ENCODE measurements around the gene CD68.

DNA sequence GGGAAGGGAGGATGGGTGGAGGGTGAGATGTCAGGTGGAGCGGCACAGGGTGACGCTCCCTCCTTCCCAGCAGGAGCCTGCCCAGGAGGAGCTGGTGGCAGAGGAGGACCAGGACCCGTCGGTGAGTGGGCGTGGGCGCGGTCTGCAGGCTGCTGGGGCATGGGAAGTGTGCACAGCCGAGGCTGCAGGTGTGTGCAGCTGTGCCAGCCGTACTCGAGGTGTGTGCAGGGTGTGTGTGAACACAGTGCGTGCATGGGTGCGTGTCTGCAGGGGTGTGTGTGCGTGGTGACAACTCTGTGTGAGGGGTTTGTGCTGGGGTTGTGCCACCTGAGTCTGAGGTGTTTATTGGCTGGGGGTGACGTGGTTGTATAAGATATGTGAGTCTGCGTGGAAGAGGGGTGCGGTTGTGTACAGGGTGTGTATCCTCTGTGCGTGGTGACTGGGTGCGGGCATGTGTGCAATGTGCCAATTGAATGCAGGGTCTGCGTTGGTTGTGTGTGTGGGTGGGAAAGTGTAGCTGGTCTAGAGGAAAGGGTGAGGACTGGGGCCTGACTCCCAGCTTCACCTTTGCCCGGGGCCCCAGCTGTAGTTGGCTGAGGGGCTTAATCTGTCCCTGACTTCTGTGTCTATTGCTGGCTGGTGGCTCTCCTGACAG lies 29.9 kb upstream of the CD68 start:
- TF ChIP-seq, protein P1, sequence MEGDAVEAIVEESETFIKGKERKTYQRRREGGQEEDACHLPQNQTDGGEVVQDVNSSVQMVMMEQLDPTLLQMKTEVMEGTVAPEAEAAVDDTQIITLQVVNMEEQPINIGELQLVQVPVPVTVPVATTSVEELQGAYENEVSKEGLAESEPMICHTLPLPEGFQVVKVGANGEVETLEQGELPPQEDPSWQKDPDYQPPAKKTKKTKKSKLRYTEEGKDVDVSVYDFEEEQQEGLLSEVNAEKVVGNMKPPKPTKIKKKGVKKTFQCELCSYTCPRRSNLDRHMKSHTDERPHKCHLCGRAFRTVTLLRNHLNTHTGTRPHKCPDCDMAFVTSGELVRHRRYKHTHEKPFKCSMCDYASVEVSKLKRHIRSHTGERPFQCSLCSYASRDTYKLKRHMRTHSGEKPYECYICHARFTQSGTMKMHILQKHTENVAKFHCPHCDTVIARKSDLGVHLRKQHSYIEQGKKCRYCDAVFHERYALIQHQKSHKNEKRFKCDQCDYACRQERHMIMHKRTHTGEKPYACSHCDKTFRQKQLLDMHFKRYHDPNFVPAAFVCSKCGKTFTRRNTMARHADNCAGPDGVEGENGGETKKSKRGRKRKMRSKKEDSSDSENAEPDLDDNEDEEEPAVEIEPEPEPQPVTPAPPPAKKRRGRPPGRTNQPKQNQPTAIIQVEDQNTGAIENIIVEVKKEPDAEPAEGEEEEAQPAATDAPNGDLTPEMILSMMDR (IDR thresholded peaks at IDR 0.05; ENCODE audit: low read depth, low read length), result no peak
- no peak for TF ChIP-seq EZH2phosphoT487 (IDR thresholded peaks at IDR 0.05; ENCODE audit: low read depth)

Measured in OCI-LY3 (cell line).